ENCODE results near the gene HEATR1.

Gene HEATR1

DNA sequence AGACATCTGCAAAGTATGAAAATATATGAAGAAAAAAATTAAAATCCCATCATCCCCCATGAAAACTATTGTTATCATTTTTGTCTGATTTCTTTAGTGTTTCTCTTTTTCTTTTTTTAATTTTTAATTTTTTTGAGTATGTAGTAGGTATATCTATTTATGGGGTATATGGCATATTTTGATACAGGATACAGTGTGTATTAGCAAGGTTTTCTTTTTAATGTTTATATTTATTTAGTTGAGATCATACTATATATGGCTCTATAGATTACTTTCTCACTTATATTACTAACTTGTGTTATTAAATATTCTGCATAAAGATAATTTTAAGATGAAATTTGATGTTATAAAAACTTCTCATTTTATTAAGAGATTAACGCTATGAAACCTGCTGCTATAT, 69.1 kb downstream of the HEATR1 start:
- H3K27me3 ChIP-seq (replicated peaks; ENCODE audit: control insufficient read depth, insufficient read depth, low read length), result no peaks in the 10 kb centered on the region
- no peak overlapping the region for H3K9ac ChIP-seq (ENCODE audit: low read length)
- H3K4me3 ChIP-seq (ENCODE audit: low read length), result no peak overlapping the region
- H3K9me3 ChIP-seq (ENCODE audit: control insufficient read depth, low read length), result no peaks in the 10 kb centered on the region
- H3K4me1 ChIP-seq (ENCODE audit: control insufficient read depth, insufficient read depth, low read length), result peaks cover 9% of the 10 kb centered on the region
- H3K36me3 ChIP-seq (ENCODE audit: control insufficient read depth, insufficient read depth, low read length, severe bottlenecking), result peaks cover 44% of the 10 kb centered on the region
- no peak for DNase-seq (ENCODE audit: low read depth)

DNA sequence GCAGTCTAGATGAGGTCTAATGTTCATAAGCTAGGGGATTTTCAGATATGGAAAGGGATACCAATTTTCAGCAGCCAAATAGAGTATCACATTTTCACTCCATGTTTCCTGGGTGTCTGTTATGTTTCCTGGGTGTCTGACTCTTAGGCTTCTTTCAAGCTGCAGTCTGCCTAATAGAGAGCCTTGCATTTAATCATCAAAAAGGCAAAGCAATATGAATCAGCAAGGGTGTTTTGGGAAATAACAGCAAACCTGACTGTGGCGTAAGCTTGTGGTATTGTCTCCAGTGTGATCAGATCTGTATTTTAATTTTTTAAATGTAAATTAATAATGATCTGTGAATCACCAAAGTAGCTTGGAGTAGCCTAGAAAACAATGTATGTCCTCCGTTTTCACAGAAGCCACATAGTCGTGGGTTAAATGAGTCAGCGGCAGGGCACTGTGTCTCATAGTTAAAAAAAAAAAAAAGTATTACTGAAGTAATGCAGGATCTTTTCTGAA, 70.1 kb downstream of the HEATR1 start:
- Histone ChIP-seq H3K9me3 (ENCODE audit: control insufficient read depth, low read length) (no peaks in the 10 kb centered on the region), H3K36me3 (ENCODE audit: control insufficient read depth, insufficient read depth, low read length, severe bottlenecking) (peaks cover 34% of the 10 kb centered on the region), H3K4me3 (ENCODE audit: low read length) (no peak overlapping the region), H3K9ac (ENCODE audit: low read length) (no peak overlapping the region), H3K27me3 (replicated peaks; ENCODE audit: control insufficient read depth, insufficient read depth, low read length) (no peaks in the 10 kb centered on the region), H3K4me1 (ENCODE audit: control insufficient read depth, insufficient read depth, low read length) (peaks cover 9% of the 10 kb centered on the region)
- DNase-seq (ENCODE audit: low read depth), result peak; percentile 57

DNA sequence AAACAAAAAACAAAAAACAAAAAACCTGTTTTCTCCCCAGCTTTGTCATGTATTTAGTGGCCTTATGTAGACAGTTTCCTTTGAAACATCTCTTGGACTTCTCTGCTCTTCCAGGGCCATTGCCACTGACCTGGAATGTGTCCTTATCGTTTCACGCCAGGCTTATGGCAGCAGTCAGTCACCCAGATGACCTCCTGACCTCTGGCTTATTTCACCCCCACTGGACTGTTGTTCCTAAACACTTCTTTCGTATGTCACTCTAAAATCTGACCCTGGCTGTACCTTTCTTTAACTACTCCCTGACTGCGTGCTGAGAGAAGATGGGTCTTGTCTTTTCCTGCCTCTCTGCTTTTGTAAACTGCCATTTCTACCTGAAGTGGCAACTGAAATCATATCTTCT, 71.5 kb downstream of the HEATR1 start:
- Histone ChIP-seq H3K36me3 (ENCODE audit: control insufficient read depth, insufficient read depth, low read length, severe bottlenecking) (peaks cover 22% of the 10 kb centered on the region), H3K9ac (ENCODE audit: low read length) (no peak overlapping the region), H3K4me1 (ENCODE audit: control insufficient read depth, insufficient read depth, low read length) (peaks cover 9% of the 10 kb centered on the region), H3K4me3 (ENCODE audit: low read length) (no peak overlapping the region), H3K27me3 (replicated peaks; ENCODE audit: control insufficient read depth, insufficient read depth, low read length) (no peaks in the 10 kb centered on the region), H3K9me3 (ENCODE audit: control insufficient read depth, low read length) (no peaks in the 10 kb centered on the region)
- no peak for DNase-seq (ENCODE audit: low read depth)

DNA sequence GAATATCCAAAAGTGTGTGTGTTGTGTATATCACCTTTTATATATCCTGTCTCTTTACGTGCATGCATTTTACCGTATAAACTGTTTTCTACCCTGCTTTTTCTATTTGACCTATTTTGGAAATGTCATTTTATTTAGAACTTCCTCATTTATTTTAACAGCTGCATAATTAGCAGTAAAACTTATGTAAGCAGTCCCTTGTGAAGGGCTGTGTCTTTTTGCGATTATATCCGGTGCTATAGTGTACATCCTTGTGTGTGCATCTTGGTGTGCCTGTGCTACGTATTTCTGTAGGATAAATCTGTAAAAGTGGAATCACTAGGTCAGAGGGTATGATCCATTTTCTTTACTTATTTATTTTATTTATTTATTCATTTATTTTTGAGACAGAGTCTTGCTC, 73.4 kb downstream of the HEATR1 start:
- H3K4me3 ChIP-seq (ENCODE audit: low read length), result no peak overlapping the region
- no peak for DNase-seq (ENCODE audit: low read depth)
- H3K27me3 ChIP-seq (replicated peaks; ENCODE audit: control insufficient read depth, insufficient read depth, low read length), result no peaks in the 10 kb centered on the region
- peaks cover 27% of the 10 kb centered on the region for H3K36me3 ChIP-seq (ENCODE audit: control insufficient read depth, insufficient read depth, low read length, severe bottlenecking)
- no peak overlapping the region for H3K9ac ChIP-seq (ENCODE audit: low read length)
- H3K4me1 ChIP-seq (ENCODE audit: control insufficient read depth, insufficient read depth, low read length), result peaks cover 9% of the 10 kb centered on the region
- no peaks in the 10 kb centered on the region for H3K9me3 ChIP-seq (ENCODE audit: control insufficient read depth, low read length)

DNA sequence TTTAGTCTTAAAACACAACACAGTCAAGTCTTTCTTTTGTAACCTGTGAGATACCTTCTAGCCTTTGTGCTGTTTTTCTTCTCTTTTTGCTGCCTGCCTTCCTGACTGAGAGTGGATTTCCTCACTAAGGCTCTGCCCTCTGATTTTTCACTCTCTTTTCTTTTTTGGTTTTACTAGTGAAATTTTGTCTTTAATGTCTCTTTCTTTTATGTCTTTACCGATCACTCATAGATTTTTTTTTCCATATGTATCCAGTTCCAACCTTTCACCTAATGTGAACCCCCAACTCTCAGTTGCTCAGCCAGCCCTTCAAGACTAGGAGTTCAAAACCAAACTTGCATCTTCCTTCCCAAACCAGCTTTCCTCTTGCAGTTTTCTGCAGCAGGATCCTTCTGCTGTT, 74.0 kb downstream of the HEATR1 start:
- Histone ChIP-seq H3K9me3 (ENCODE audit: control insufficient read depth, low read length) (no peaks in the 10 kb centered on the region), H3K36me3 (ENCODE audit: control insufficient read depth, insufficient read depth, low read length, severe bottlenecking) (peaks cover 26% of the 10 kb centered on the region), H3K4me1 (ENCODE audit: control insufficient read depth, insufficient read depth, low read length) (peaks cover 9% of the 10 kb centered on the region), H3K27me3 (replicated peaks; ENCODE audit: control insufficient read depth, insufficient read depth, low read length) (no peaks in the 10 kb centered on the region), H3K4me3 (ENCODE audit: low read length) (no peak overlapping the region), H3K9ac (ENCODE audit: low read length) (no peak overlapping the region)
- DNase-seq (ENCODE audit: low read depth), result no peak

DNA sequence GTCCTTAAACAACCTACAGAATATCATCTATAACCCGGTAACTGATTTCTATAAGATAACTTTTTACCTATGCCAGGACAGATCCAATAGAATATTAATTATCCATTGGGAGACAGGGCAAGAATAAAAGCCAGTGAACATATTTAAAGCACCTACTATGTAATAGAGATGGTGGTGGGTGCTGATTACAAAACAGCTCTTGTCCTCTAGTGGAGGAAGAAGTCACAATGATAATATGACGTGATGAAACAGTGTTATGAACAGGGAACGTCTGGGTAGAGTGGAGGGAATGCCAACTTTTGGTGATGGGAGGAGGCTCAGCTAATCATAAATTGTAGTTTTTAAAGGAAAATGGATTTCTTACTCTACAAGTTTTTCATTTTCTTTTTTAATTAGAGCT, 78.2 kb downstream of the HEATR1 start:
- Histone ChIP-seq H3K36me3 (ENCODE audit: control insufficient read depth, insufficient read depth, low read length, severe bottlenecking) (peaks cover 17% of the 10 kb centered on the region), H3K27me3 (replicated peaks; ENCODE audit: control insufficient read depth, insufficient read depth, low read length) (no peaks in the 10 kb centered on the region), H3K9me3 (ENCODE audit: control insufficient read depth, low read length) (no peaks in the 10 kb centered on the region), H3K4me3 (ENCODE audit: low read length) (no peak overlapping the region), H3K9ac (ENCODE audit: low read length) (no peak overlapping the region), H3K4me1 (ENCODE audit: control insufficient read depth, insufficient read depth, low read length) (peaks cover 9% of the 10 kb centered on the region)
- no peak for DNase-seq (ENCODE audit: low read depth)

DNA sequence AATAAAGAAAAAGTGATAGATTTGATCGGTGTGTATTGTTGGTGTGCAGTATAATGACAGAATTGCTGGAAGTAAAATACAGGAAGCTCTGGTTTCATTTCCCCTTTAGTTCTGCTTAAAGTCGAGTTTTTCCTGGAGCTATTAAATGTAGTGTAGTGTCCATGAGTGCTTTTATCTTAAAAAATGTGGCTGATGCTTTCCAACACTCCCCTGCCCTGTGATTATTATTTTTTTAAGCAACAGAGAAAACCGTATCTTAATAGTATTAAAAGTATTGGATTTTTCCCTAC, 79.5 kb downstream of the HEATR1 start:
- Histone ChIP-seq H3K27me3 (replicated peaks; ENCODE audit: control insufficient read depth, insufficient read depth, low read length) (no peaks in the 10 kb centered on the region), H3K4me3 (ENCODE audit: low read length) (peak overlapping the region; percentile 89), H3K9ac (ENCODE audit: low read length) (peak overlapping the region; percentile 89), H3K4me1 (ENCODE audit: control insufficient read depth, insufficient read depth, low read length) (peaks cover 18% of the 10 kb centered on the region), H3K9me3 (ENCODE audit: control insufficient read depth, low read length) (no peaks in the 10 kb centered on the region), H3K36me3 (ENCODE audit: control insufficient read depth, insufficient read depth, low read length, severe bottlenecking) (peaks cover 17% of the 10 kb centered on the region)
- DNase-seq (ENCODE audit: low read depth), result no peak

DNA sequence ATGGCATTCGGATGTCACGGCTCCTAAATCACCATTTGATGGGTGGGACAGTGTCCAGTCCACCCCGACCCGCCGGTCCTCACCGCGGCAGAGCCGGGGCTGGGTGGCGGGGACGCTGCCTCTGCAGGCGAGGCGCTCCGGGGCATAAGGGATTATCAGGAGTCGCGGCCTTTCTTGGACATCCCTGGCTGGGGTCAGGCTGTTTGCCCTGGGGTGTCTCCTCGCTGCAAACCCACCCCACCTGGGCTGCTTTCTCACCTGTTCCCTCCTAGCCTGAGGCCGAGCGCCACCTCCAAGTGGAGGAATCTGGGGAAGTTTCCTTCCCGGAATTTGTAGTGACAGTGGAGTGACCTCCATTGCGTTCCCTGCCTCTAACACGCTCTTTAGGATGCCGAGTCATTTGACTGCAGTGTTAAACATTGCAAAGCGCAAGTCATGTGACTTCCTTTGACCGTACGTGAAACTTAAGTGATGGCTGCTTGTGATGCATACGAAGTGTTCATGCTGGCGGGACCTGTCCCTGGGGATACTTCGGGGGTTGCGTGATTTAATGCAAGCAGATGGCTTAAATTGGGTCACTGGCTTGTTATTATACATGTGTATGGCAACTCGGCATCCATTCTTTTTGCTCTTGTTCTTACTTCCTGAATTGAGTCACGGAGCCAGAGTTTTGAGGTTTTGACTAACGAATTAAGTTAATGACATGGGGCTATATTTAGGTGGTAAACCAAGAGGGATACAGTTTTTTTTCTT, 80.0 kb downstream of the HEATR1 start:
- peak overlapping the region; percentile 89 for H3K4me3 ChIP-seq (ENCODE audit: low read length)
- H3K27me3 ChIP-seq (replicated peaks; ENCODE audit: control insufficient read depth, insufficient read depth, low read length), result no peaks in the 10 kb centered on the region
- H3K9me3 ChIP-seq (ENCODE audit: control insufficient read depth, low read length), result no peaks in the 10 kb centered on the region
- H3K9ac ChIP-seq (ENCODE audit: low read length), result peak overlapping the region; percentile 89
- peaks cover 18% of the 10 kb centered on the region for H3K4me1 ChIP-seq (ENCODE audit: control insufficient read depth, insufficient read depth, low read length)
- peak; percentile 92 for DNase-seq (ENCODE audit: low read depth)
- H3K36me3 ChIP-seq (ENCODE audit: control insufficient read depth, insufficient read depth, low read length, severe bottlenecking), result peaks cover 17% of the 10 kb centered on the region

DNA sequence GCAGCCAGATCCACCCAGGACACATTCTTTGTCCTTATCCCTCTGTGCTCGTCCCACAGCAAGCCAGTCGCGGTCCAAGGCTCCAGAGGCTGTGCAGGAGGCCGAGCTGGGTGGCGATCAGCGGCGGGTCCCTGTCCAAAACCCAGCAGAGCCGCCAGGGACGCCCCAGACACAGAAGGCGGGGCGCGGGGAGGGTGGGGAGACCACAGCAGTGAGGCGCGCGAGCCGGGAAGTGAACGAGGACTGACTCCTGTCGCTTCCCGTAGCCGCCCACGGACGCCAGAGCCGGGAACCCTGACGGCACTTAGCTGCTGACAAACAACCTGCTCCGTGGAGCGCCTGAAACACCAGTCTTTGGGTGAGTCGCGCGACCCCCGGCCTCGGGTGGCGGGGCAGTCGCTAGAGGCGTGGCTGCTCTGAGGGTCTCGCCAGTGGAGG, 80.6 kb downstream of the HEATR1 start, which contains the start of gene LGALS8:
LGALS8 (plus strand) TSS at position 279 of the 438 bp plus-strand sequence. CDS start 2,089 bp downstream, outside the sequence.
- DNase-seq (ENCODE audit: low read depth), result peak; percentile 91
- Histone ChIP-seq H3K4me3 (ENCODE audit: low read length) (peak within 1 kb of the TSS; percentile 89), H3K9ac (ENCODE audit: low read length) (peak within 1 kb of the TSS; percentile 89), H3K9me3 (ENCODE audit: control insufficient read depth, low read length) (no peaks in the 10 kb centered on the region), H3K4me1 (ENCODE audit: control insufficient read depth, insufficient read depth, low read length) (peaks cover 18% of the 10 kb centered on the region), H3K27me3 (replicated peaks; ENCODE audit: control insufficient read depth, insufficient read depth, low read length) (no peaks in the 10 kb centered on the region), H3K36me3 (ENCODE audit: control insufficient read depth, insufficient read depth, low read length, severe bottlenecking) (peaks cover 17% of the 10 kb centered on the region)

DNA sequence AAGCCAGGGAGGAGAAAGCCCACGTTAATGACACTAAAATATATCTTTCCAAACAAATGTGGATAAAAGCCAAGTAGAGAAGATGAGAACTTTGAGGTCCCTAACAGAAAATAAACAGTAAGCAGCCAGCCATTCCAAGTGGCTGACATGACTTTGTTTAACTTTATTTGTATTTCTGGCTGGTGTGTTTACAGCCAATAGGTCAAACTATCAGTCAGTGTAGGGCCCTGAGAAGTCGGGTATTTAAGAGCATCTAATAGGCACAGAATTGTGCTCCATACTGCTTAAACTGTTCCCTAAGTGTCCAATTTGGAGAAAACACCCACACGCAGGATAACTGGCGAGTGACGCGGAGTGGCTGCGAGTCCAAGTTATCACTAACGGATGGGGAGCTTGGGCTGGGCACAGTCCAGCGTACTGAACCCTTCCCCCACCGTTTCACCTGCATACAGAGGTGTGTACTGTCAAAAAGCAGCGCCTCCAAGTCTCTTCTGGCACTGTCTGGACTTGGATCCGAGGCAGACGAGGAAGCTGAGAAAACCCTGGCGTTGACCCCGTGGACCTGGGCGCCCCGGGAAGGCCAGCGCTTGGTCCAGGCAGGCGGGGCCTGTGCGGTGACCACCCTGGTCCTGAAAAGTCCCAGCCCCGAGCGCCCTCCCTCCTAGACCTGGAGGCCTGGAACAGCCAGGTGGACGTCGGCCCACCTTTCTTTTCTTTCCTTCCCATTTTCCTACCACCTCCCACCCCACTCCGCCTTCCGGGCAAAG, 81.2 kb downstream of the HEATR1 start:
- Histone ChIP-seq H3K27me3 (replicated peaks; ENCODE audit: control insufficient read depth, insufficient read depth, low read length) (no peaks in the 10 kb centered on the region), H3K9ac (ENCODE audit: low read length) (peak overlapping the region; percentile 89), H3K9me3 (ENCODE audit: control insufficient read depth, low read length) (no peaks in the 10 kb centered on the region), H3K4me3 (ENCODE audit: low read length) (peak overlapping the region; percentile 89), H3K36me3 (ENCODE audit: control insufficient read depth, insufficient read depth, low read length, severe bottlenecking) (peaks cover 17% of the 10 kb centered on the region), H3K4me1 (ENCODE audit: control insufficient read depth, insufficient read depth, low read length) (peaks cover 18% of the 10 kb centered on the region)
- peak; percentile 17 for DNase-seq (ENCODE audit: low read depth)

DNA sequence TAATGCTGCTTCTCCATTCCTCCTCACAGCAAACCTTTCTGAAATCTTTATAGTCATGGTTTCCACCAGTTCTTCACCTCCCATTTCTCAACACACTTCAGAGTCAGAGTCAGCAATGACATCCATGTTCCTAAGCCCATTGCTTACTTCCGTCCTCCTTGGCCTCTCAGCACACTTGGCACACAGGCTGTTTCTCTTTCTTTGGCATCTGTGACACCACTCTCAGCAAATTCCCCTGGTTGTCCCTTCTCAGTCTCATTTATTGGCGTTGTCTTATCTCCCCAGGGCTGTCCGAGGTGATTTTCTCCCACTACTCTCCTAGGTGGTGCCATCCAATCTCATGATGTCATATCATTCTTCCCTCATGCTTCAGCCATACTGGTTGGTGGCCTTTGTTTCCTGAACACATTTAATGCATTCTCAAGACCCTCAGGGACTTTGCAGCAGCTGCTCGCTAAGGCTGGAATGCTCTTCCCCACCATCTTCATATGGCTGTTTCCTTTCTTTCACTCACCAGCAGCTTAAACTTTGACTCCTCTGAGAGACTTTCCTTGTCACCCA, 83.8 kb downstream of the HEATR1 start:
- H3K36me3 ChIP-seq (ENCODE audit: control insufficient read depth, insufficient read depth, low read length, severe bottlenecking), result no peaks in the 10 kb centered on the region
- no peak overlapping the region for H3K9ac ChIP-seq (ENCODE audit: low read length)
- peaks cover 18% of the 10 kb centered on the region for H3K4me1 ChIP-seq (ENCODE audit: control insufficient read depth, insufficient read depth, low read length)
- H3K9me3 ChIP-seq (ENCODE audit: control insufficient read depth, low read length), result no peaks in the 10 kb centered on the region
- no peak overlapping the region for H3K4me3 ChIP-seq (ENCODE audit: low read length)
- H3K27me3 ChIP-seq (replicated peaks; ENCODE audit: control insufficient read depth, insufficient read depth, low read length), result no peaks in the 10 kb centered on the region
- DNase-seq (ENCODE audit: low read depth), result no peak
